NCI-H2227 (cell line): ENCODE data around the gene NRTN.
"Not testable (repeated sequence)": the region's sequence is repeated elsewhere in the genome, so short reads cannot be mapped to it uniquely, and the experiment has no call there.

Source experiments
- DNase-seq: peaks from one replicate; lab custom pipeline; 2025; ENCODE audit not compliant: unreplicated experiment; lab: John Stamatoyannopoulos, UW

Gene NRTN

GRCh38 chr19:5804516-5805461 lies at the start of gene NRTN:
Gene NRTN, plus strand, starts transcription at chr19:5805067. Its CDS starts 19,099 bp downstream, at chr19:5824166.
- DNase-seq = peak; percentile 56

- DNase-seq = no peak
These were observed 42.2 kb upstream of the NRTN start for GRCh38 chr19:5762608-5763217.

GRCh38 chr19:5765220-5765619 lies 39.6 kb upstream of the NRTN start:
- no peak for DNase-seq

GRCh38 chr19:5767949-5768348 lies 36.9 kb upstream of the NRTN start:
- no peak for DNase-seq

- DNase-seq = no peak
These were observed 32.5 kb upstream of the NRTN start for GRCh38 chr19:5772416-5772815.

GRCh38 chr19:5773276-5773675 lies 31.6 kb upstream of the NRTN start:
- no peak for DNase-seq

- DNase-seq = no peak
These were observed 29.9 kb upstream of the NRTN start for GRCh38 chr19:5774921-5775320.

GRCh38 chr19:5775668-5776309 lies 29.1 kb upstream of the NRTN start:
- no peak for DNase-seq

GRCh38 chr19:5778402-5778801 lies 26.5 kb upstream of the NRTN start:
- no peak for DNase-seq

GRCh38 chr19:5780916-5781315 lies 24.0 kb upstream of the NRTN start:
- DNase-seq = not testable (repeated sequence)

GRCh38 chr19:5782322-5782721 lies 22.5 kb upstream of the NRTN start:
- DNase-seq = no peak

- DNase-seq = no peak
These were observed 21.6 kb upstream of the NRTN start for GRCh38 chr19:5782945-5783919.

- DNase-seq = no peak
These were observed 20.2 kb upstream of the NRTN start, which contains the start of gene PRR22 for GRCh38 chr19:5784581-5785147. Gene PRR22, minus strand, starts transcription at chr19:5784746. Its CDS starts 86 bp downstream, at chr19:5784660.

GRCh38 chr19:5785423-5785822 lies 19.4 kb upstream of the NRTN start:
- DNase-seq = no peak

- DNase-seq = no peak
These were observed 18.1 kb upstream of the NRTN start for GRCh38 chr19:5786593-5787408.

- DNase-seq = no peak
These were observed 17.3 kb upstream of the NRTN start for GRCh38 chr19:5787409-5788182.

- DNase-seq = no peak
These were observed 16.4 kb upstream of the NRTN start for GRCh38 chr19:5788422-5788821.

- no peak for DNase-seq
These were observed 15.5 kb upstream of the NRTN start for GRCh38 chr19:5789351-5789761.
